ENCODE data around the gene PTPRM.

GRCh38 chr18:7784171-7784570 is 217.1 kb downstream of the PTPRM start:
- no peak for TF ChIP-seq CREB5 (CRISPR knock-in tag; IDR thresholded peaks at IDR 0.05; ENCODE audit: low read depth)
- no peak for TF ChIP-seq ARNTL (CRISPR knock-in tag; IDR thresholded peaks at IDR 0.05; ENCODE audit: borderline replicate concordance, low read depth)
- no peak for TF ChIP-seq PPARA (CRISPR knock-in tag; IDR thresholded peaks at IDR 0.05; ENCODE audit: borderline replicate concordance)
- TF ChIP-seq ZC3H10 (CRISPR knock-in tag; IDR thresholded peaks at IDR 0.05): no peak
- TF ChIP-seq CSRNP3 (CRISPR knock-in tag; IDR thresholded peaks at IDR 0.05): no peak
- TF ChIP-seq RARB (CRISPR knock-in tag; IDR thresholded peaks at IDR 0.05): no peak
- TF ChIP-seq PATZ1 (CRISPR knock-in tag; IDR thresholded peaks at IDR 0.05; ENCODE audit: borderline replicate concordance): no peak
- TF ChIP-seq CSDC2 (CRISPR knock-in tag; IDR thresholded peaks at IDR 0.05): no peak
- TF ChIP-seq SNAI2 (CRISPR knock-in tag; IDR thresholded peaks at IDR 0.05): no peak
- no peak for TF ChIP-seq ISL1 (CRISPR knock-in tag; IDR thresholded peaks at IDR 0.05)
- no peak for TF ChIP-seq BACH2 (CRISPR knock-in tag; IDR thresholded peaks at IDR 0.05; ENCODE audit: borderline replicate concordance)
- TF ChIP-seq OSR1 (CRISPR knock-in tag; IDR thresholded peaks at IDR 0.05): no peak

All from SK-N-SH treated with all-trans-retinoic acid at 6 μM for 48 hours (cell line).